Measurements from ENCODE around the gene PEPD.

Gene PEPD

GRCh38 chr19:33461256-33462111 is 60.1 kb downstream of the PEPD start:
- CTCF ChIA-PET, result no interaction called here
- Mint-ChIP-seq H3K9me3 (no peaks in the 10 kb centered on the region), H3K4me1 (no peaks in the 10 kb centered on the region), H3K4me3 (no peak overlapping the region), H3K27ac (no peak overlapping the region), H3K27me3 (no peaks in the 10 kb centered on the region), H3K36me3 (no peaks in the 10 kb centered on the region)
- DNase-seq, result no peak

GRCh38 chr19:33460221-33460908 is 61.2 kb downstream of the PEPD start:
- Mint-ChIP-seq H3K9me3 (no peaks in the 10 kb centered on the region), H3K4me1 (no peaks in the 10 kb centered on the region), H3K27ac (no peak overlapping the region), H3K4me3 (no peak overlapping the region), H3K27me3 (no peaks in the 10 kb centered on the region), H3K36me3 (no peaks in the 10 kb centered on the region)
- CTCF ChIA-PET, result interaction anchor here (0.5 kb wide), 1 partner anchor 502 kb away, joined by 3 read pairs; no protein-coding TSS in a partner anchor
- no peak for DNase-seq

- no peaks in the 10 kb centered on the region for H3K9me3 Mint-ChIP-seq
These were observed 62.1 kb downstream of the PEPD start for GRCh38 chr19:33459222-33460090.

GRCh38 chr19:33458807-33459206 is 62.8 kb downstream of the PEPD start:
- no peaks in the 10 kb centered on the region for H3K9me3 Mint-ChIP-seq
- CTCF ChIA-PET, result no interaction called here
- DNase-seq, result no peak

More at GRCh38 chr19:33459222-33460090, 62.1 kb downstream of the PEPD start:
- H3K4me1 Mint-ChIP-seq, result no peaks in the 10 kb centered on the region
- CTCF ChIA-PET, result interaction anchor here (0.5 kb wide), 1 partner anchor 503 kb away, joined by 3 read pairs; no protein-coding TSS in a partner anchor
- no peaks in the 10 kb centered on the region for H3K36me3 Mint-ChIP-seq
- no peaks in the 10 kb centered on the region for H3K27me3 Mint-ChIP-seq
- no peak overlapping the region for H3K4me3 Mint-ChIP-seq
- DNase-seq, result no peak
- no peak overlapping the region for H3K27ac Mint-ChIP-seq

GRCh38 chr19:33458171-33458633 is 63.4 kb downstream of the PEPD start:
- no peaks in the 10 kb centered on the region for H3K36me3 Mint-ChIP-seq
- no peaks in the 10 kb centered on the region for H3K9me3 Mint-ChIP-seq
- DNase-seq, result no peak
- H3K27me3 Mint-ChIP-seq, result no peaks in the 10 kb centered on the region
- no peak overlapping the region for H3K27ac Mint-ChIP-seq
- no peak overlapping the region for H3K4me3 Mint-ChIP-seq
- CTCF ChIA-PET, result no interaction called here
- no peaks in the 10 kb centered on the region for H3K4me1 Mint-ChIP-seq

More at GRCh38 chr19:33458807-33459206, 62.8 kb downstream of the PEPD start:
- Mint-ChIP-seq H3K4me1 (no peaks in the 10 kb centered on the region), H3K27me3 (no peaks in the 10 kb centered on the region), H3K27ac (no peak overlapping the region), H3K4me3 (no peak overlapping the region), H3K36me3 (no peaks in the 10 kb centered on the region)

GRCh38 chr19:33456845-33457220 is 64.8 kb downstream of the PEPD start:
- Mint-ChIP-seq H3K27ac (no peak overlapping the region), H3K27me3 (no peaks in the 10 kb centered on the region), H3K9me3 (no peaks in the 10 kb centered on the region), H3K36me3 (no peaks in the 10 kb centered on the region), H3K4me3 (no peak overlapping the region), H3K4me1 (no peaks in the 10 kb centered on the region)
- DNase-seq, result no peak
- CTCF ChIA-PET, result no interaction called here

- Mint-ChIP-seq H3K4me3 (no peak overlapping the region), H3K27ac (no peak overlapping the region), H3K4me1 (no peaks in the 10 kb centered on the region), H3K9me3 (no peaks in the 10 kb centered on the region), H3K36me3 (no peaks in the 10 kb centered on the region), H3K27me3 (no peaks in the 10 kb centered on the region)
- CTCF ChIA-PET, result no interaction called here
- DNase-seq, result no peak
These were observed 65.3 kb downstream of the PEPD start for GRCh38 chr19:33456076-33456844.

- DNase-seq, result no peak
- Mint-ChIP-seq H3K9me3 (no peaks in the 10 kb centered on the region), H3K4me3 (no peak overlapping the region), H3K27me3 (no peaks in the 10 kb centered on the region), H3K36me3 (no peaks in the 10 kb centered on the region), H3K27ac (no peak overlapping the region), H3K4me1 (no peaks in the 10 kb centered on the region)
- CTCF ChIA-PET, result interaction anchor here (0.6 to 0.9 kb wide), 2 partner anchors 21 to 23 kb away, joined by 3 read pairs; no protein-coding TSS in a partner anchor
These were observed 68.3 kb downstream of the PEPD start for GRCh38 chr19:33453265-33453664.

GRCh38 chr19:33450689-33451088 is 70.9 kb downstream of the PEPD start:
- Mint-ChIP-seq H3K9me3 (no peaks in the 10 kb centered on the region), H3K4me3 (no peak overlapping the region), H3K27ac (no peak overlapping the region), H3K36me3 (no peaks in the 10 kb centered on the region), H3K4me1 (no peaks in the 10 kb centered on the region), H3K27me3 (no peaks in the 10 kb centered on the region)
- no peak for DNase-seq
- CTCF ChIA-PET, result no interaction called here

- no peak for DNase-seq
- CTCF ChIA-PET, result interaction anchor here (2.3 kb wide), 1 partner anchor 19 kb away, joined by 5 read pairs; no protein-coding TSS in a partner anchor
- Mint-ChIP-seq H3K36me3 (no peaks in the 10 kb centered on the region), H3K27me3 (no peaks in the 10 kb centered on the region), H3K27ac (no peak overlapping the region), H3K4me3 (no peak overlapping the region), H3K9me3 (no peaks in the 10 kb centered on the region), H3K4me1 (no peaks in the 10 kb centered on the region)
These were observed 71.8 kb downstream of the PEPD start for GRCh38 chr19:33449799-33450198.

- no peak for DNase-seq
- Mint-ChIP-seq H3K27ac (no peak overlapping the region), H3K4me3 (no peak overlapping the region), H3K4me1 (no peaks in the 10 kb centered on the region), H3K27me3 (no peaks in the 10 kb centered on the region), H3K9me3 (no peaks in the 10 kb centered on the region), H3K36me3 (no peaks in the 10 kb centered on the region)
- CTCF ChIA-PET, result interaction anchor here (2.3 kb wide), 1 partner anchor 18 kb away, joined by 5 read pairs; no protein-coding TSS in a partner anchor
These were observed 73.5 kb downstream of the PEPD start for GRCh38 chr19:33448159-33448516.

- Mint-ChIP-seq H3K9me3 (no peaks in the 10 kb centered on the region), H3K27ac (no peak overlapping the region), H3K4me1 (no peaks in the 10 kb centered on the region), H3K4me3 (no peak overlapping the region), H3K36me3 (no peaks in the 10 kb centered on the region), H3K27me3 (no peaks in the 10 kb centered on the region)
- CTCF ChIA-PET, result interaction anchor here (0.6 to 2.3 kb wide), 2 partner anchors 17 to 263 kb away, joined by 3 to 5 read pairs; no protein-coding TSS in a partner anchor
- DNase-seq, result peak; percentile 15
These were observed 74.0 kb downstream of the PEPD start for GRCh38 chr19:33447336-33448158.

All from activated naive CD4-positive, alpha-beta T cell treated with anti-CD3 and anti-CD28 coated beads, Interleukin-2, amount 10 ng/mL, durations not matched to agents 7 days and 5 days (primary cell).